ENCODE measurements around the gene CACNA2D4.

CACNA2D4 gene

DNA sequence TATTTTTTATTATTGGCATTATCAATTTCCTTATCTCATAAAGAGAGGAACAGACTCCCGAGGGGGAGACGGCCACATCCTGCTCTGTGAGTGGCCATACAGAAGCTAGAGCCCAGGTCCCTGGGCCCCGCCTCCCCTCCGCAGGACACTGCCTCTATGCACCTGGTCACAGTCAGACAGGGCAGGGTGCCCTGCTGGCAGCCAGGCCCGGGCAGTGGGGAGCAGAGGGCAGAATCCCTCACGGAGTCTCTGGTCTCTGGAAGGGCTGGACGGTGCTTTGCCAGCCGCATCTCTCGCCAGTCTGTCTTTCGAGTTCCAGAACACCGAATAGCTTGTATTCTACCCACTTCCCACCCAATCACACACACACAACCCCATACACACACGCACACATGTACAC is 16.4 kb upstream of the CACNA2D4 start:
- Histone ChIP-seq H3K27ac (no peak overlapping the region), H3K36me3 (ENCODE audit: insufficient read depth) (no peaks in the 10 kb centered on the region), H3K4me1 (ENCODE audit: low read depth, poor library complexity, severe bottlenecking) (no peaks in the 10 kb centered on the region), H3K9ac (no peak overlapping the region), H3K4me2 (no peak overlapping the region), H3K27me3 (ENCODE audit: insufficient read depth, low read depth) (no peaks in the 10 kb centered on the region), H3K4me3 (IDR thresholded peaks at IDR 0.05; ENCODE audit: insufficient read depth, low read depth, low read length) (no peak overlapping the region), H4K20me1 (ENCODE audit: insufficient read depth) (no peaks in the 10 kb centered on the region), H2AFZ (ENCODE audit: low read depth) (no peak overlapping the region), H3K79me2 (ENCODE audit: insufficient read depth, low read depth) (no peaks in the 10 kb centered on the region)
- TF ChIP-seq, protein P1, sequence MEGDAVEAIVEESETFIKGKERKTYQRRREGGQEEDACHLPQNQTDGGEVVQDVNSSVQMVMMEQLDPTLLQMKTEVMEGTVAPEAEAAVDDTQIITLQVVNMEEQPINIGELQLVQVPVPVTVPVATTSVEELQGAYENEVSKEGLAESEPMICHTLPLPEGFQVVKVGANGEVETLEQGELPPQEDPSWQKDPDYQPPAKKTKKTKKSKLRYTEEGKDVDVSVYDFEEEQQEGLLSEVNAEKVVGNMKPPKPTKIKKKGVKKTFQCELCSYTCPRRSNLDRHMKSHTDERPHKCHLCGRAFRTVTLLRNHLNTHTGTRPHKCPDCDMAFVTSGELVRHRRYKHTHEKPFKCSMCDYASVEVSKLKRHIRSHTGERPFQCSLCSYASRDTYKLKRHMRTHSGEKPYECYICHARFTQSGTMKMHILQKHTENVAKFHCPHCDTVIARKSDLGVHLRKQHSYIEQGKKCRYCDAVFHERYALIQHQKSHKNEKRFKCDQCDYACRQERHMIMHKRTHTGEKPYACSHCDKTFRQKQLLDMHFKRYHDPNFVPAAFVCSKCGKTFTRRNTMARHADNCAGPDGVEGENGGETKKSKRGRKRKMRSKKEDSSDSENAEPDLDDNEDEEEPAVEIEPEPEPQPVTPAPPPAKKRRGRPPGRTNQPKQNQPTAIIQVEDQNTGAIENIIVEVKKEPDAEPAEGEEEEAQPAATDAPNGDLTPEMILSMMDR (conservative IDR thresholded peaks at IDR 0.05; ENCODE audit: low read depth, low read length) = no peak

DNA sequence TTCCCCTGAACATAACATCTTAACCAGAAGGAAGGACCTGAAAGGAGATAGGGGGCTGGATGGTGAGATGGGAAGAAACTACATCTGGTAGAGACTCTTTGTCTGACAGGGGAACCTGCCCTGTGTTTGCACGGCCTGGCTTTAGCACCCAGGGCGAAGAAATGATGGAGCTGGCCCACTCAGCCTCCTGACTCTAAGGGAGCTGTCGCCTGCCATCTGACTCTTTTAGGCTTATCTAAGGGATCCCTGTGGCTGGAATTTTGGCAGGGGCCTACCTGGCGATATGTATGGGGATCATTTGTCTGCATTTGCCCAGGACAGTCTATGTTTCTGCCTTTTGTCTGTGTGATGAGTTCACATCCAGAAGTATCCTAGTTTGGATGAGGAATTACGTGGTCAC is 15.6 kb upstream of the CACNA2D4 start:
- no peaks in the 10 kb centered on the region for H3K79me2 ChIP-seq (ENCODE audit: insufficient read depth, low read depth)
- H4K20me1 ChIP-seq (ENCODE audit: insufficient read depth) = no peaks in the 10 kb centered on the region
- TF ChIP-seq, protein P1 (conservative IDR thresholded peaks at IDR 0.05; ENCODE audit: low read depth, low read length) = no peak
- H3K27ac ChIP-seq = no peak overlapping the region
- no peak overlapping the region for H2AFZ ChIP-seq (ENCODE audit: low read depth)
- no peak overlapping the region for H3K9ac ChIP-seq
- no peak overlapping the region for H3K4me3 ChIP-seq (IDR thresholded peaks at IDR 0.05; ENCODE audit: insufficient read depth, low read depth, low read length)
- H3K4me1 ChIP-seq (ENCODE audit: low read depth, poor library complexity, severe bottlenecking) = no peaks in the 10 kb centered on the region
- no peak overlapping the region for H3K4me2 ChIP-seq
- H3K36me3 ChIP-seq (ENCODE audit: insufficient read depth) = no peaks in the 10 kb centered on the region
- no peaks in the 10 kb centered on the region for H3K27me3 ChIP-seq (ENCODE audit: insufficient read depth, low read depth)

DNA sequence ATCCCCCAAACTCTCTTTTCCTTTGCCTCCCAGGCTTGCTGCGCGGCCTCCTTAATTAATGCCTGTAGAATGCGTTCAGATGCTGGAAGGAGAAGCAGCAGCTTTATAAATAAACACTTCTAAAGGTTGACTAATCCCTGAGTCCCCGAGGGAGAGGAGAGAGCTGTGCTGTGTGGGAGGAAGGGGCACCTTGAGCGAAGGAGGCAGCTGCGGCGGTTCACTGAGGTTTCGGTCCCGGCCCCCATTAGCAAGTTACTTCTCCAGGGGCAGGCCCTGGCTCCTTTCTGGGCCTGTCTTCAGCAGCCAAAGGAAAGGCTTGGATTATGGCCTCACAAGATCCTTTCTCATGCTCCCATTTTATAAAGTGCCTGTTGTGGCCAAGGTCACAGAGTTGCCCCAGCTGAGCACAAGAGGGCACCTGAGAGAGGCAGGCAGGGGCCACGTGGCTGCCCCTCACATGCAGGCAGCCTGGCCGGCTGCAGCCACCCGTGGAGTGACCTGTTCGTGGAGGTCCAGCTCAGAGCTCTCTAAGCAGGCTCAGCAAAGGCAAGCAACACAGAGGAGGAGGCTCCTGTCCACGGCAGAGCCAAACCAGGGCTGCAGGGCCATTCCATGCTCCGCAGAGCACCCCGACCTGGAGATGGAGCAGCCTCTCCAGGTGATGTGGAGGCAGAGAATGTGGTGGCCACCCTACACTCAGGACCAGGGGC is 15.0 kb upstream of the CACNA2D4 start:
- H3K27me3 ChIP-seq (ENCODE audit: insufficient read depth, low read depth) = 0 out of 2 replicates have a peak, but pooled peaks cover 2% of the 10 kb centered on the region
- no peak overlapping the region for H3K27ac ChIP-seq
- H3K4me2 ChIP-seq = no peak overlapping the region
- no peak overlapping the region for H3K4me3 ChIP-seq (IDR thresholded peaks at IDR 0.05; ENCODE audit: insufficient read depth, low read depth, low read length)
- H2AFZ ChIP-seq (ENCODE audit: low read depth) = no peak overlapping the region
- no peaks in the 10 kb centered on the region for H3K36me3 ChIP-seq (ENCODE audit: insufficient read depth)
- H4K20me1 ChIP-seq (ENCODE audit: insufficient read depth) = no peaks in the 10 kb centered on the region
- no peaks in the 10 kb centered on the region for H3K79me2 ChIP-seq (ENCODE audit: insufficient read depth, low read depth)
- H3K4me1 ChIP-seq (ENCODE audit: low read depth, poor library complexity, severe bottlenecking) = no peaks in the 10 kb centered on the region
- no peak overlapping the region for H3K9ac ChIP-seq
- TF ChIP-seq, protein P1 (conservative IDR thresholded peaks at IDR 0.05; ENCODE audit: low read depth, low read length) = no peak

DNA sequence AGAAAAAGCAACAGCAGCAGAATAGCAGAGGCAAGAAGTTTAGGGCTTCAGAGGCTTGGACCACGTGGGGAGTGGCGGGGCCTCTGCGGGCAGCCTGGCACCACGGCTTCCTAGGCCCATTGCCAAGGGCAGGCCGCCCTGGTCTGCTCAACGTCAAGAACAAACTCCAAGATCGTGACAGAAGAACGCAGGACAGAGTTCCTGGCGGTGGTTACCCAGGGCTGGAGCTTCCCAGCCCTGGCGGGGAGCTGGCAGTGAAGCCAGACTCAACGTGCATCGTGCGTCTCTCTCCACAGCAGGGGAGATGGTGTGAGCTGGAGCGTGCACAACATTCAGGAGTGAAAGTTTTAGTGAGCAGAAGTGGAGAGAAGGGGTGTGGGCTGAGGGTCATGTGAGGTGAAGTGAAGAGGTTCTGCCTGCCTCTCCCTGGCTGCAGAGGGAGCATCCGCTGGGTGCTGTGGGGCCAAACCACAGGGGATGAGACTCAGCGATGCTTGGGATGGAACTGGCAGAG is 13.9 kb upstream of the CACNA2D4 start:
- H3K36me3 ChIP-seq (ENCODE audit: insufficient read depth) = no peaks in the 10 kb centered on the region
- no peak overlapping the region for H3K27ac ChIP-seq
- TF ChIP-seq, protein P1 (conservative IDR thresholded peaks at IDR 0.05; ENCODE audit: low read depth, low read length) = no peak
- H3K79me2 ChIP-seq (ENCODE audit: insufficient read depth, low read depth) = no peaks in the 10 kb centered on the region
- no peaks in the 10 kb centered on the region for H3K4me1 ChIP-seq (ENCODE audit: low read depth, poor library complexity, severe bottlenecking)
- no peak overlapping the region for H3K4me2 ChIP-seq
- 0 out of 2 replicates have a peak, but pooled peaks cover 2% of the 10 kb centered on the region for H3K27me3 ChIP-seq (ENCODE audit: insufficient read depth, low read depth)
- H2AFZ ChIP-seq (ENCODE audit: low read depth) = no peak overlapping the region
- H3K9ac ChIP-seq = no peak overlapping the region
- H3K4me3 ChIP-seq (IDR thresholded peaks at IDR 0.05; ENCODE audit: insufficient read depth, low read depth, low read length) = no peak overlapping the region
- no peaks in the 10 kb centered on the region for H4K20me1 ChIP-seq (ENCODE audit: insufficient read depth)

Measured in KMS-11 (cell line).